Ishikawa (cell line): ENCODE results near the gene NAV2.

ENCODE experiments used
- CEBPB ChIP-seq: IDR thresholded peaks from 2 replicates; pipeline ENCODE4 v1.6.1; 2012
- CREB1 ChIP-seq: IDR thresholded peaks from 2 replicates; pipeline ENCODE4 v1.6.1; 2012; ENCODE audit warnings: low read depth
- EGR1 ChIP-seq: IDR thresholded peaks from 2 replicates; pipeline ENCODE4 v1.6.1; 2012
- EP300 ChIP-seq: IDR thresholded peaks from 2 replicates; pipeline ENCODE4 v1.6.1; 2012; ENCODE audit warnings: borderline replicate concordance
- FOXM1 ChIP-seq: IDR thresholded peaks from 2 replicates; pipeline ENCODE4 v1.6.1; 2012; ENCODE audit warnings: low read depth, borderline replicate concordance
- MAX ChIP-seq: IDR thresholded peaks from 2 replicates; pipeline ENCODE4 v1.6.1; 2012
- NFIC ChIP-seq: IDR thresholded peaks from 2 replicates; pipeline ENCODE4 v1.6.1; 2012
- RAD21 ChIP-seq: IDR thresholded peaks from 2 replicates; pipeline ENCODE4 v1.6.1; 2012; ENCODE audit warnings: low read depth
- REST ChIP-seq: IDR thresholded peaks from 2 replicates; pipeline ENCODE4 v1.6.1; 2012; ENCODE audit warnings: low read depth, mild to moderate bottlenecking
- TAF1 ChIP-seq: IDR thresholded peaks from 2 replicates; pipeline ENCODE4 v1.6.1; 2012; ENCODE audit warnings: low read depth, mild to moderate bottlenecking
- TCF12 ChIP-seq: IDR thresholded peaks from 2 replicates; pipeline ENCODE4 v1.6.1; 2012; ENCODE audit warnings: low read depth
- TEAD4 ChIP-seq: IDR thresholded peaks from 2 replicates; pipeline ENCODE4 v1.6.1; 2012
- USF1 ChIP-seq: IDR thresholded peaks from 2 replicates; pipeline ENCODE4 v1.6.1; 2012
- YY1 ChIP-seq: IDR thresholded peaks from 2 replicates; pipeline ENCODE4 v1.6.1; 2012; ENCODE audit warnings: low read depth
- ZBTB7A ChIP-seq: IDR thresholded peaks from 2 replicates; pipeline ENCODE4 v1.6.1; 2012; ENCODE audit warnings: low read depth

NAV2 gene

DNA sequence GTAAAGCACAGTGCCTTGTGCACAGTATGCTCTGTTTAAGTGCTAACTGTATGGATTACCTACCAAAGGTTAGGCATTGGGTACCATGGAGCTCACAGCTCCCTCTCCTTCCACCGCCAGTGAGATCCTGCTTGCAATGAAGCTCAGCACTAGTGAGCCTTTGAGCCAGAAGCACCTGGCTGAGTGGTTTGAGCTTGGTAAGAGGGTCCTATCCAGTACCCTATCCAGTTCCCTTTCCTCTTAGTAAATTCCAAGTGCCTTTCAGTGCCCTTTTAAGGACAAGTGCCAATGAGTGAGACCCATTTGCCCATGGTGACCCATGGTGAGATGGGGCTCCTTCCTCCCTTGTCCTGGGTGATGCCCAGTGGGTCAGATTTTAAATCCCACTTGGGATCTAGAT lies 43.1 kb upstream of the NAV2 start:
- no peak for TF ChIP-seq YY1
- no peak for TF ChIP-seq TCF12
- no peak for TF ChIP-seq USF1
- no peak for TF ChIP-seq CREB1
- no peak for TF ChIP-seq NFIC
- TF ChIP-seq ZBTB7A = no peak
- no peak for TF ChIP-seq TAF1
- TF ChIP-seq EP300 = no peak
- no peak for TF ChIP-seq CEBPB
- no peak for TF ChIP-seq REST

DNA sequence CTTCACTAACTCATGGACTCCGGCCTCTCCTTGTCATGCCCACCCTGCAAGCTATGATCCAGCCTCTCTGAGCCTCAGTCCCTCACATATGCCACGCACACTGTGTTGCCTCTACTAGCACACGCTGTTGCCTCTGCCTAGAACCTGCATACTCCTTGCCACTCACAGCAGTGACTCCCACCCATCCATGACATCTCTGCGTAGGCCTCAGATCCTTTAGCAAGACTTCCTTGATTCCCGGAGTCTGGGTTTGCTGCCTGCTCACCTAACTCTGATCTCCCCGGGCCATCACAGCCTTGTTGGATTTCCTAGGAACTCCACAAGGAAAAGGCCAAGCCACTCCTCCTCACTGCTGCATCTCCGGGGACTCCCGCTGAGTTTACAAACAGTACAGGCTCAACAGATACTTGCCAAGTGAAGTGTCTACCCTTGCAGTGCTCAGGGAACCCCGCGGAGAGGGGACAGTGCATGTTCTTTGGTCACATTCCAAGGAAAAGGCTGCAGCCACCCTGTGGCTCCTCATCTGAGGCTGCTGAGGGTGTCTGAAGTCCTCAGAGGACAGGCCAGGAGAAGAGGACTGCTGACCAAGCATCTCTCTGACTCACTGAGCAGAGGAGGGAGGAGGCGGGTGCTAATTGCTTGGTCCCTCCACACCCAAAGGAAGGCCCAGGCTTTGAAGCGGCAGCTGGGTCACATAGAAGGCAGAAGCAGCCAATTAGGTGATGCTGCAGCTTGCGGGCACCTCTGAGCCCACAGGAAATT lies 42.4 kb upstream of the NAV2 start:
- no peak for TF ChIP-seq MAX
- no peak for TF ChIP-seq EGR1
- no peak for TF ChIP-seq RAD21
- no peak for TF ChIP-seq TEAD4
- no peak for TF ChIP-seq TCF12
- TF ChIP-seq TAF1 = no peak
- TF ChIP-seq USF1 = no peak
- TF ChIP-seq ZBTB7A = no peak
- TF ChIP-seq EP300 = no peak
- TF ChIP-seq REST = no peak
- no peak for TF ChIP-seq YY1
- no peak for TF ChIP-seq CEBPB
- no peak for TF ChIP-seq FOXM1
- no peak for TF ChIP-seq CREB1

DNA sequence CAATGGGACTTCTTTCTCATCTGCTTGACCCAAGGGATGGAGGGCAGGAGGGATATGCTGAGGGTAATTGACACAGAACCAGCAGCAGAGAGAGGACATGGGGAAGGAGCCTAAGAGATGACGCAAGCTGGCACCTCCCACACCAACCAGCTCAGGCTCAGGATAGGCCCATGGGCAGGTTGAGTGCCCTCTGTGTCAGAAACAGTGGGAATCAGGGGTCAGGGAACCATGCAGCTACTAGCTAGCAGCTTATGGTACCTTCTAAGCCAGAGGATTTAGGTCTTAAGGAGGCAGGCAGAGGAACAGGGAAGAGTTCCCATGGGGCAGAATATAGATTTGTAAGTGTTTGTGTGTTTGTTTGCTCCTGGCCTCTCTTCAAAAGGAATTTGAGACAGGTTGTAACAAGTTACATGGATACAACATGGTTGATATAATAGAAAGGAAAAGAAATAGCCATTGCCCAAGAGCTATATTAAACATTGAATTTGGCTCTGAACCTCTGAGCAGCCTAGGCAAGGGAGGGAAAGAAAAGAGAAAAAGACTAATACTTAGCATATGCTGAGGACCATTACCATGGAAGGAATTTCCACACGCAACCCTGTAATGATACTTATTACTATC lies 39.9 kb upstream of the NAV2 start:
- TF ChIP-seq TAF1 (no peak), USF1 (no peak), MAX (no peak), EGR1 (no peak), NFIC (no peak), REST (no peak), ZBTB7A (no peak), TCF12 (no peak), CEBPB (no peak), YY1 (no peak), RAD21 (no peak), EP300 (no peak), TEAD4 (no peak), FOXM1 (no peak), CREB1 (no peak)
